HL-60 (cell line): ENCODE measurements around the gene LAMA3.

ENCODE experiments used
- DNase-seq, 2 experiments: peaks; one replicate each; pipeline ENCODE4 v3.0.0-alpha.2; 2010 to 2020; ENCODE audit warnings: low read depth in 1 of 2, low spot score in 1 of 2
- H3K27ac ChIP-seq: fragments of 250-450 bp; sonication (Bioruptor Pico); replicated peaks from 2 replicates; pipeline ENCODE4 v1.5.1; 2020; ENCODE audit warnings: mild to moderate bottlenecking, moderate library complexity
- H3K27me3 ChIP-seq: fragments of 250-450 bp; sonication (Bioruptor Pico); 2 replicates; pipeline ENCODE4 v1.5.1; 2021; ENCODE audit warnings: mild to moderate bottlenecking, moderate library complexity; ENCODE audit not compliant: insufficient read depth, poor library complexity, severe bottlenecking
- H3K4me3 ChIP-seq: replicated peaks from 2 replicates; pipeline ENCODE4 v1.5.1; 2011; ENCODE audit warnings: mild to moderate bottlenecking, control low read depth, low read length; ENCODE audit not compliant: insufficient read depth
- GABPA ChIP-seq: IDR thresholded peaks from 2 replicates; pipeline ENCODE4 v1.6.1; 2012; ENCODE audit warnings: low read depth
- POLR2AphosphoS5 ChIP-seq: IDR thresholded peaks from 2 replicates; pipeline ENCODE4 v1.6.1; 2012; ENCODE audit warnings: low read depth
- SPI1 ChIP-seq: IDR thresholded peaks from 2 replicates; pipeline ENCODE4 v1.6.1; 2012; ENCODE audit warnings: low read depth, mild to moderate bottlenecking, borderline replicate concordance
- TF ChIP-seq, protein P1 (sequence below): IDR thresholded peaks from one replicate; pipeline ENCODE4 v1.5.1; 2011; ENCODE audit warnings: low read length, control low read depth, inconsistent platforms; ENCODE audit not compliant: insufficient read depth
- TF ChIP-seq, protein P2 (sequence below): IDR thresholded peaks from 2 replicates; pipeline ENCODE4 v1.6.1; 2012; ENCODE audit warnings: low read depth; ENCODE audit not compliant: insufficient replicate concordance

The LAMA3 gene

DNA sequence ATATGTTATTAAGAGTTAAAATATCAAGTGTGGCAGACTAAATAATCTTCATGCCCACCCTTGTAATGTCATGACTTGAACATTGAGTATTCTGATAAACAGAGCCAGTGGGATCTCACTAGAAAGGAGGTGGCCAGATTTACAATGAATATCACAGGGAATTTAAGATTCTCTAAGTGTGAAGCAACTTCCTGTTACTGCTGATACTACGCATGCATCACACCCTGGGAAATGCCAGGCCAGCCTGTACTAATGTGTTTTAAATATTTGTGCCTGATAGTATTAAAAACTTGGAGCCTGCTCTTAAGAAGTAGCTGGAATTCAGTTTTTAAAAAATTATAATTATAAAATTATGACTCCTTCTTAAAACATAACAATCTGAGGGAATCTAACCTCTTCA is 148.3 kb downstream of the LAMA3 start:
- TF ChIP-seq, protein P1, sequence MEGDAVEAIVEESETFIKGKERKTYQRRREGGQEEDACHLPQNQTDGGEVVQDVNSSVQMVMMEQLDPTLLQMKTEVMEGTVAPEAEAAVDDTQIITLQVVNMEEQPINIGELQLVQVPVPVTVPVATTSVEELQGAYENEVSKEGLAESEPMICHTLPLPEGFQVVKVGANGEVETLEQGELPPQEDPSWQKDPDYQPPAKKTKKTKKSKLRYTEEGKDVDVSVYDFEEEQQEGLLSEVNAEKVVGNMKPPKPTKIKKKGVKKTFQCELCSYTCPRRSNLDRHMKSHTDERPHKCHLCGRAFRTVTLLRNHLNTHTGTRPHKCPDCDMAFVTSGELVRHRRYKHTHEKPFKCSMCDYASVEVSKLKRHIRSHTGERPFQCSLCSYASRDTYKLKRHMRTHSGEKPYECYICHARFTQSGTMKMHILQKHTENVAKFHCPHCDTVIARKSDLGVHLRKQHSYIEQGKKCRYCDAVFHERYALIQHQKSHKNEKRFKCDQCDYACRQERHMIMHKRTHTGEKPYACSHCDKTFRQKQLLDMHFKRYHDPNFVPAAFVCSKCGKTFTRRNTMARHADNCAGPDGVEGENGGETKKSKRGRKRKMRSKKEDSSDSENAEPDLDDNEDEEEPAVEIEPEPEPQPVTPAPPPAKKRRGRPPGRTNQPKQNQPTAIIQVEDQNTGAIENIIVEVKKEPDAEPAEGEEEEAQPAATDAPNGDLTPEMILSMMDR = no peak
- TF ChIP-seq, protein P2, sequence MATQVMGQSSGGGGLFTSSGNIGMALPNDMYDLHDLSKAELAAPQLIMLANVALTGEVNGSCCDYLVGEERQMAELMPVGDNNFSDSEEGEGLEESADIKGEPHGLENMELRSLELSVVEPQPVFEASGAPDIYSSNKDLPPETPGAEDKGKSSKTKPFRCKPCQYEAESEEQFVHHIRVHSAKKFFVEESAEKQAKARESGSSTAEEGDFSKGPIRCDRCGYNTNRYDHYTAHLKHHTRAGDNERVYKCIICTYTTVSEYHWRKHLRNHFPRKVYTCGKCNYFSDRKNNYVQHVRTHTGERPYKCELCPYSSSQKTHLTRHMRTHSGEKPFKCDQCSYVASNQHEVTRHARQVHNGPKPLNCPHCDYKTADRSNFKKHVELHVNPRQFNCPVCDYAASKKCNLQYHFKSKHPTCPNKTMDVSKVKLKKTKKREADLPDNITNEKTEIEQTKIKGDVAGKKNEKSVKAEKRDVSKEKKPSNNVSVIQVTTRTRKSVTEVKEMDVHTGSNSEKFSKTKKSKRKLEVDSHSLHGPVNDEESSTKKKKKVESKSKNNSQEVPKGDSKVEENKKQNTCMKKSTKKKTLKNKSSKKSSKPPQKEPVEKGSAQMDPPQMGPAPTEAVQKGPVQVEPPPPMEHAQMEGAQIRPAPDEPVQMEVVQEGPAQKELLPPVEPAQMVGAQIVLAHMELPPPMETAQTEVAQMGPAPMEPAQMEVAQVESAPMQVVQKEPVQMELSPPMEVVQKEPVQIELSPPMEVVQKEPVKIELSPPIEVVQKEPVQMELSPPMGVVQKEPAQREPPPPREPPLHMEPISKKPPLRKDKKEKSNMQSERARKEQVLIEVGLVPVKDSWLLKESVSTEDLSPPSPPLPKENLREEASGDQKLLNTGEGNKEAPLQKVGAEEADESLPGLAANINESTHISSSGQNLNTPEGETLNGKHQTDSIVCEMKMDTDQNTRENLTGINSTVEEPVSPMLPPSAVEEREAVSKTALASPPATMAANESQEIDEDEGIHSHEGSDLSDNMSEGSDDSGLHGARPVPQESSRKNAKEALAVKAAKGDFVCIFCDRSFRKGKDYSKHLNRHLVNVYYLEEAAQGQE = no peak
- TF ChIP-seq GABPA = no peak
- no peak for TF ChIP-seq POLR2AphosphoS5
- no peak for TF ChIP-seq SPI1
- H3K4me3 ChIP-seq = no peak overlapping the region
- H3K27ac ChIP-seq = no peak overlapping the region
- DNase-seq = no peak
- no peaks in the 10 kb centered on the region for H3K27me3 ChIP-seq

DNA sequence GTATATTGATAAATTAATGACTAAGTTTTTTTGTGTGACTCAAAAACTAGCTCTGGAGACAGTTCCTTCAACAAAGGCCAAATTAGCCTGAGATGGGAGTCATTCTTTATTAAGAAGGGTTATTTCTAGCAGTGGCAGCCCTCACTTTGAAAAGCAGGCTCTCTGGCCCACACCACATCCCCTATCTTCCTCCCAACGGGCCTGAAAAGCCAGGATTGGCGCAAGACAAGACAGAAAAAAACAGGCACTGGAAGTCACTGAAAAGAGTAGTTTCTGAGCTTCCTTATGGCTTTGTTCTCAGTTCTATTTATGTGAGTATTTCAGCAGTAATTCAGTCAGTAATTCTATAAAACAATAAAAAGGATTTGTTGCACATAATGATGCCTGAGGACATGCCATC is 149.0 kb downstream of the LAMA3 start:
- Histone ChIP-seq H3K4me3 (no peak overlapping the region), H3K27me3 (no peaks in the 10 kb centered on the region), H3K27ac (no peak overlapping the region)
- no peak for DNase-seq
- TF ChIP-seq POLR2AphosphoS5 = no peak

DNA sequence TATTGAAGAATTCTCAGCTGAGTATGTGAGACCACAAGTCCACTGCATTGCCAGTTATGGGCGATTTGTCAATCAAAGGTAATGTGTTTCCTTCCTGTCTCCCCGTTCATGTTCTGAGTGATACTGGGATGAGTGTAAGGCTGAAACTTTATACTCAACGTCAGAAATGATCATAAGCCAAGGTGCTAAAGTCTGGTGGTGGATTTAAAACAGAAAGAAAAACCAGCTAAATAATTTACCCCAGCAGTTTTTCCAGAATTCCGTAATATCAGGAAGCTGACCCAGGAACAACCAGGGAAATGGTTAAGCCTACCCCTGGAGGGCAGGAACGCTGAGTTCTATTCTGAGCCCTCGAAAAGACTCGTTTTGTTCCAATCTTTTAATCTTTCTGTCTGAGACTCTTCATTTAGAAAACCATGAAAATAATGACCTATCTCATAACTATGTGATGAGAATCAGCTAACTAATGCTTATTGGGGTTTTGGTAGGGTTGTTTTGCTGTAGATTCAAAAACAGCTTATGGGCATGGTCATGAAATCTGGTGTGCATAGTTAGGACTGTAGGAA is 149.6 kb downstream of the LAMA3 start:
- Histone ChIP-seq H3K27me3 (no peaks in the 10 kb centered on the region), H3K27ac (no peak overlapping the region), H3K4me3 (no peak overlapping the region)
- DNase-seq = no peak
- TF ChIP-seq, protein P2 = no peak
- TF ChIP-seq GABPA (no peak), SPI1 (no peak), POLR2AphosphoS5 (no peak)
- TF ChIP-seq, protein P1 = no peak

DNA sequence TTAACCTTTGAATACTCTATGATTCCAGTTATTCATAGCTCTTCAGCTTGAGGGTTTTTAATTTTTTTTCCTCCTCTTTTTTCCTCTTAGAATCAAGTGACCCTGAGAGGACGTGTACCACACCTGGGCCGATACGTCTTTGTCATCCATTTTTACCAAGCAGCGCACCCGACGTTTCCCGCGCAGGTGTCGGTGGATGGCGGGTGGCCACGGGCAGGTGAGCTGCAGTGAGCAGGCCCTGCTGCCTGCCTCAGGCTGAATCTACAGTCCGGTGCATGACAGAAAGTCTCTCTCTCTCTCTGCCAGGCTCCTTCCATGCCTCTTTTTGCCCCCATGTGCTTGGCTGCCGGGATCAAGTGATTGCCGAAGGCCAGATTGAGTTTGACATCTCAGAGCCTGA is 153.1 kb downstream of the LAMA3 start:
- no peak for DNase-seq
- no peaks in the 10 kb centered on the region for H3K27me3 ChIP-seq
- no peak overlapping the region for H3K27ac ChIP-seq
- TF ChIP-seq, protein P1 = no peak
- H3K4me3 ChIP-seq = no peak overlapping the region
